HG03159 (cell line): ENCODE results near the gene RHOA.
"Not testable (repeated sequence)": the region's sequence is repeated elsewhere in the genome, so short reads cannot be mapped to it uniquely, and the experiment has no call there.

Source experiments
- ATAC-seq: cut with Tn5 transposase; IDR thresholded peaks from one replicate; pipeline ENCODE4 v1.9.1; 2021; ENCODE audit warnings: mild to moderate bottlenecking, moderate library complexity; ENCODE audit not compliant: unreplicated experiment

The RHOA gene

GRCh38 chr3:49371946-49372345, 39.8 kb downstream of the RHOA start:
- ATAC-seq = no peak

DNA sequence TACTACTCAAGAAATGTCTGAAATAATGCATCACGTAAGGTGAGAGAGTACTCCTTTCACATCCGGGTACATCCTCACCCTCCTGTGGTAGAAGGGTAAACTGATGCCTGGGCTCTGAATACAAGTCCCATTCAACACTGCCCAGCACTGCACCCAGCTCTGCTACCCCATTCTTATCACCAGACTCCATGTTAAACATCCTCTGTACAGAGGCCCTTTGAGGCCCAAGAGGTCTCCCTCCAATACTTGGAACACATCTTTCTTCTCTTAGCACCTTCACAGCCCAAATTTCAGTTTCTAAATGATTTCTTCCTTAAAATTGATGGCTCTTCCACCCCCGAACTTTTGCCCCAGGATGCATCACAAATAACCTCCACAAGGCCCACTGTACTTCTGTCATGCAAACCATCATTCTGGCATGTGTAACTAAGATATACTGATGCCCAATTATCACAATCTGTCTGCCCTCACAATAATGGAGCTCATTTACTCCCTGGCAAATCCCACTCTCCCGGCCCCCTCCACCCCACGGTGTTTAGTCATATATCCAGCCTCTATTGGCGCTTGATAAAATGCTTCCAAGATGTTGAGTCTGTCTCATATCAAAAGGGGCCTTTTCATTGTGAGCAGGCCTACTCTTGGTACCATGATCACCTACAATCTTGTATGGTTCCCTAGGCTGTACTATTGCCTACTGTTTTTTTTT, 41.0 kb downstream of the RHOA start:
- no peak for ATAC-seq

- no peak for ATAC-seq
These were observed 49.2 kb downstream of the RHOA start for GRCh38 chr3:49362561-49362960.

DNA sequence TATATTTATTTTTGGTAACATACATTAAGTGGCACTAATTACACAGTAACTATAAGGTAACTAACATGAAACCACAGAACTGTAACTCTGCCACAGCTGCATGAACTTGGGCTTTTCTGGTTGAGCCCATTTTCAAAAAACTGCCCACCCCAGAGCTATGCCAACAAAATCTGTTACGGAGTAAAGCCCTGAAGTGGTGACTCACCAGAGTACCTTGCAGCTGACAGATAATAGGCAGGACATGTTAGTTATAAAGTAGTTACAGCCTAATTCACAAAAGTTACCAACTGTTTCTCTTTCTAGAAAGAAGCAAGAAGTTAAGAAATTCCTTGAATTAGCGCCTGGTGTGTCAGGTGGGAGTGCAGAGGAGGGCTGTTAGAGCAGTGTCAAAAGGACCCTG, 52.2 kb downstream of the RHOA start:
- ATAC-seq = no peak

- peak; percentile 19 for ATAC-seq
These were observed 52.9 kb downstream of the RHOA start for GRCh38 chr3:49358884-49359225.

DNA sequence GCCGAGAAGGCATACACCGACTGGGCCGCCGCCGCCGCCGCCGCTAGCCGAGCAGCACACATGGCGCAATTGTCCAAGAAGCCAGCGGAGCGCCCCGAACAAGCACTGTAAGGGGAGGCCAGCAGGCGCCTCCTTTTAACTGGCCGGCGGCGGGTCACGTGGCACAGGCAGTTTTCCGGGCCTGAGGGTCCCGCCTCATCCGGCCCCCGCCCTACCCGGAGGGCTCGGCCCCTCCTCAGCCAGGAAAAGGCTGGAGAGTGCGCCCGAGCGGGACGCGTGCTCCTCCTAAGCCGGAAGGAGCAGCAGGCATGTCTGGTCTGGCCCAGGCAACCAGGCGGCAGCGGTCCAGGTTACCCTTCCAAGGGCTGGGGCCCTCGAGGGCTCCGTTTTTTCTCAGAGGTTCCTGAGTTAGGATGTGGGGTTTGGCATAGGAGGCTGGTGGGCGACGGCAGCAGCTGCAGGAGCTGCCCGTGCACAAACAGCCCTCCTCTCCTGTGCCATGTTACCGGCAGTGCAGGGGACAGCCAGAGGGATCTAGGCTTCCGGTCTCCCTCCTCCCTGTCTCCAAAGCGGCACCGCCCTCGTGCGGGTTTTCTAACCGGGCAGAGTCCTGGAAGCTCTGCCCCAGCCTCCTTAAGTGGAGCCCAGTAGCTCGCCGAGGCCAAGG, 53.4 kb downstream of the RHOA start, which contains the start of gene GPX1:
Gene GPX1 (minus strand): TSS at position 137 of the 667 bp plus-strand sequence. CDS start 75 bp downstream, at position 62.
- ATAC-seq = peak; percentile 73

- ATAC-seq = peak; percentile 3
These were observed 54.1 kb downstream of the RHOA start for GRCh38 chr3:49357443-49358216.

GRCh38 chr3:49357095-49357442, 54.7 kb downstream of the RHOA start:
- ATAC-seq = peak; percentile 8

DNA sequence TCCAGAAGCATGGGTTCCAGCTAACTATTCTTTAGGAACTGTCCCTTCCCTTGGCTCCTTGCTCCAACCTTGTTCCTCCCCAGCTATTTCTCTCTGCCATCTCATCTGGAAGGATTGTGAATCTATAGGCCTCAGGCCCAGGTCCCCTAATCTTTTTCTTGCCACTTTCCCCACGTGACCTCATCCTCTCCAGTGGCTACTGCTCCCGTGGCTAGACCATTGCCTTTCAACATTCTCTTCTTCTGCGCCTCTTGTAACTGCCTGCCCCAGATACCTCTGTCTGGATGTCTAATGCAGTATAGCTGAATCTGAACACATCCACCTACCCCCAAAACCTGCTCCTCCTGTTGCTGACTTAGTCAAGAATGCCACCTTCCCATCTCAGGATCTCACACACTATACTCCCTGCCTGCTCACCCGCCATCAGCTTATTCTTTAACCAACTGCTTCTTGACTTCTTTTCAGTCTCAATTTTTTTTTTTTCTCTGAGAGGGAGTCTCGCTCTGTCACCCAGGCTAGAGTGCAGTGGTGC, 58.8 kb downstream of the RHOA start:
- ATAC-seq = no peak

DNA sequence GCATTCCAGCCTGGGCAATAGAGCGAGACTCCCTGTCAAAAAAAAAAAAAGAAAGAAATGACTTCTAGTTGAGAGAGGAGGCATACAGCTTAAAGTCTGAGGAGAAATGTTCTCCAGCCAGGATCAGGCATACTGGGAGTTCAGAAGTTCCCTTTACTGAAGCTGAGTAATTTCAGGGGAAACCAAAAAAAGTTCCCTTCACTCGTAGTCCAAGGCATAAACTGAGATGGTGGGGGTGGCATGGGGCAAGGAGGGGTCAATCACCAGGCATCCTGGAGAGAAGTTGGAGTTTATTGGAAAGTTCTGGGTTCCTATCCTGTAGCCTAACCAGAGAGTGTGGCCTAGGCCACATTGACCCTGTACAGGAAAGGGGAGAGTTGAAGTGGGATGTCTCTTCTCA, 59.5 kb downstream of the RHOA start:
- no peak for ATAC-seq

DNA sequence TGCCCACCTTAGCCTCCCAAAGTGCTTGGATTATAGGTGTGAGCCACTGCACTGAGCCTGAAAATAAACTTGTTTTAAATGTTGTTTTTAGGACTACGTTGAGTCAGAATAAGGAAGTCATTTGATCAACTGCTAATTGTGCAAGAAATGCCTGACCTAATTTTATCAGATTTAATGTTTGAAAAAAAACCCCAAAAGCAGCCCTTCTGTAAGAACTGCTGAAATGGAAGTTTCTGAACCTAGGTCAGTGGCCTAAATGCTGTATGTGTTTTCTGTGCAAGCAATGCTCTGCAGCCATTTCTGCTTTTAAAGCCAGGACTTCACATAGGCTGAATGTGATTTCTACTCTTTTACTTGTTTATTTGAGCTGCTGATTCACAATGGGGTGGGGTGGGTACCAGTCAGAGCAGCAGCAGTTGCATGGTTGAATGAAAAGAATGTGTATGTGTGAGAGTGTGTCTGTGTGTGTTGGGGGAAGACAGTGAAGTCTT, 60.2 kb downstream of the RHOA start:
- ATAC-seq = no peak

DNA sequence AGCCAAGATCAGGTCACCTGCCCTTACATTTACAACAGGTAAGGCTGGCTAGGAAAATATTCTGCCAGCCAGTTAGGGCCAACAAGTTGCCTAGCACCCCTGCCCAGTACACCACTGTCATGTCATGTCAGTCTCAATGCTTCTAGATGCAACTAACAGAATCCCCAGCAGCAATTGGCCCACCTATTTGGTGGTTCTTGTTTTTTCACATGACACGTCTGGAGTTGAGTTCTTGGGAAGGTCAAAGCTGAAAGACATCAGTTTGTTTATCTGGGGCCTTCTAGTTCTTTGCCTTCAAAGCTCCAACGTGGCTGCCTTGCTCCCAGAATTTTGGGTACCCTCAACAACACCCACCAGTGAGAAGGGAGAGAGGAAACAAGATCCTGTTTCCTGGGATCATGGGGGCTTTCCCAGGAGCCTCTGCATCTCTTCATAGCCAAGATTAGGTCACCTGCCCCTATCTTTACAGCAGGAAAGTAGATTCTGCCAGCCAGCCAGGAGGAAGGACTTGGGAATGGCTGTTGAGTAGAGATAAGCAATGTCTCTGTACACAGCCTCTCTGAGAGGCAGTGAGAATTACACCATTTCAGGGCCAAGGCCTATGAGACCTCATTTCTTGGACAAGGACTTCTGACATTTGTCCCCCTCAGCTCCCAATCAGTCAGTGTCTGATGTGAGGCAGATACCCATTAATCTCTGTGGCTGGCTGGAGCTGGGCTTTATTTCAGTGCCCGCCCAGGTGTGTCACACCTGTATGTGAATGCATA, 62.2 kb downstream of the RHOA start:
- ATAC-seq = no peak

DNA sequence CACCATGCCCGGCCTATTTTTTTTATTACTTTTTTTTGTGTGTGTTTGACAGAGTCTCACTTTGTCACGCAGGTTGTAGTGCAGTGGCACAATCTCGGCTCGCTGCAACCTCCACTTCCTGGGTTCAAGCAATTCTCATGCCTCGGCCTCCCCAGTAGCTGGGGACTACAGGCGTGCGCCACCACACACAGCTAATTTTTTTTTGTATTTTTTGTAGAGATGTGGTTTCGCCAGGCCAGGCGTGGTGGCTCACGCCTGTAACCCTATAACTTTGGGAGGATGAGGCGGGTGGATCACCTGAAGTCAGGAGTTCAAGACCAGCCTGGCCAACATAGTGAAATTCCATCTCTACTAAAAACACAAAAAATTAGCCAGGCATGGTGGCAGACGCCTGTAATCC, 63.4 kb downstream of the RHOA start:
- ATAC-seq = not testable (repeated sequence)

DNA sequence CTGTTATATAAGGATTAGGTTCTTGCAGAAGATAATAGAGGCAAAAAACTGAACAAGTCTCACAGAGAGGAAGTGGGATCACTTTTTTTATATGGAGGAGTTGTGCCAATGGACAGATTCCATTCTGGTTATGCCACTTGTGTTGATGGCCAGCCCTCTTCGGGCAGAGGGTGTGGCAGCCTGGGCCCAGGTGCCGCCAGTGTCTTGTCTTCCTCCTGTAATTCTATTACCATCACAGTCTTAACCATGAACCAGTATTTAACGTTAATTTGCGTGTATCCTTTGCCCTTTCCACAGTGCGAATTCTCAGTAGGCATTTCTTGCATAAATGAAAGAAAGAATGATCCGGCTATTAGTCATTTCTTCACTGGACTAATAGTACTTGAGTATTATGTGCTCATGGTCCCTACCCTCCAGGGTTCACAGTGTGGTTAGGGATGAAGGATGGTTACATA, 65.0 kb downstream of the RHOA start:
- ATAC-seq = no peak

- ATAC-seq = no peak
These were observed 68.6 kb downstream of the RHOA start for GRCh38 chr3:49343163-49343562.

DNA sequence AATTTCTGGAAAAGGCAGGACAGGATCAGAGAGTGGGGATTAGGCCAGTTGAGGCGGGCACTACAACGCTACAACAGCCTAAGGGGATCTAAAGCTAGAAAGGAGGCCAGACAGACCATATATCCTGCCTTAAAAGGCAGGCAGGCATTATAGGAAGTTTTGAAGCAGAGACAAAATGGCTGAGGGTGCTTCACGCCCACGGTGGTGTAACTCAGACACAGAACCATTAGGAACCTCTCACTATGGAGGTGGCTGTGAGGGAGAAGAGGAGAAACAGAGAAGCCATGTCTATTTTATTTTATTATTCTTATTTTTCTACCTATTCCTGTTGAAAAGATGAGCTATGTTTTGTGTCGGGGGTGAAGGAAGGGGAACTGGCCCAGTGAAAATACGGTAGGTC, 69.8 kb downstream of the RHOA start:
- no peak for ATAC-seq

- ATAC-seq = peak; percentile 82
These were observed 71.6 kb downstream of the RHOA start, which contains the start of gene USP4 for GRCh38 chr3:49339941-49340800. USP4 (minus strand) TSS chr3:49340053; CDS start chr3:49340024, 29 bp downstream.

- ATAC-seq = peak; percentile 5
These were observed 72.2 kb downstream of the RHOA start for GRCh38 chr3:49339581-49339940.

GRCh38 chr3:49333916-49334633, 77.7 kb downstream of the RHOA start:
- no peak for ATAC-seq
